Chondrocyte (in vitro differentiated cells): ENCODE results near the gene EPS8L3. TPM values are rescaled to one million over a fixed set of nuclear protein-coding genes. Genes with fewer than 3 reads are reported as not detected.

ENCODE experiments used
- DNase-seq: peaks from one replicate; pipeline ENCODE4 v3.0.0; 2021; ENCODE audit warnings: mixed read lengths, low spot score
- H3K27ac Mint-ChIP-seq: one replicate; pipeline ENCODE4 v1.8.0; 2021; ENCODE audit warnings: mild to moderate bottlenecking, moderate library complexity, mixed read lengths; ENCODE audit not compliant: unreplicated experiment
- H3K27me3 Mint-ChIP-seq: 2 replicates; pipeline ENCODE4 v1.8.0; 2021; ENCODE audit warnings: low read depth, mixed read lengths
- H3K36me3 Mint-ChIP-seq: 2 replicates; pipeline ENCODE4 v1.8.0; 2021; ENCODE audit warnings: low read depth, mixed read lengths
- H3K4me1 Mint-ChIP-seq: 2 replicates; pipeline ENCODE4 v1.8.0; 2021; ENCODE audit warnings: low read depth, mild to moderate bottlenecking, mixed read lengths
- H3K4me3 Mint-ChIP-seq: one replicate; pipeline ENCODE4 v1.8.0; 2021; ENCODE audit warnings: mild to moderate bottlenecking, moderate library complexity, mixed read lengths; ENCODE audit not compliant: unreplicated experiment
- H3K9me3 Mint-ChIP-seq: 2 replicates; pipeline ENCODE4 v1.8.0; 2021; ENCODE audit warnings: low read depth, mixed read lengths
- CTCF ChIP-seq: fragments of 200-600 bp; sonication (generic); IDR thresholded peaks from 2 replicates; pipeline ENCODE4 v1.5.0; 2021; ENCODE audit warnings: antibody characterized with exemption, mild to moderate bottlenecking, moderate library complexity
- total RNA-seq: library from RNA; stranded (reverse); gene quantifications from 3 replicates; pipeline ENCODE4 v1.2.1, GENCODE V29; 2021

The EPS8L3 gene
- total RNA-seq, 1 donor from 2014 or later: not detected

- Mint-ChIP-seq H3K36me3 (no peaks in the 10 kb centered on the region), H3K4me1 (peaks cover 7% of the 10 kb centered on the region), H3K27me3 (no peaks in the 10 kb centered on the region), H3K9me3 (no peaks in the 10 kb centered on the region), H3K4me3 (no peak overlapping the region), H3K27ac (no peak overlapping the region)
- no peak for TF ChIP-seq CTCF
- DNase-seq: no peak
These were observed 46.0 kb downstream of the EPS8L3 start for GRCh38 chr1:109717729-109718128.

- Mint-ChIP-seq H3K9me3 (no peaks in the 10 kb centered on the region), H3K36me3 (no peaks in the 10 kb centered on the region), H3K4me1 (peaks cover 7% of the 10 kb centered on the region), H3K27me3 (no peaks in the 10 kb centered on the region), H3K27ac (no peak overlapping the region), H3K4me3 (no peak overlapping the region)
- TF ChIP-seq CTCF: no peak
- no peak for DNase-seq
These were observed 47.1 kb downstream of the EPS8L3 start for GRCh38 chr1:109716570-109717090.

GRCh38 chr1:109716121-109716520 lies 47.6 kb downstream of the EPS8L3 start:
- no peak for DNase-seq
- no peak for TF ChIP-seq CTCF
- Mint-ChIP-seq H3K4me3 (no peak overlapping the region), H3K9me3 (no peaks in the 10 kb centered on the region), H3K27ac (no peak overlapping the region), H3K27me3 (no peaks in the 10 kb centered on the region), H3K4me1 (peaks cover 7% of the 10 kb centered on the region), H3K36me3 (no peaks in the 10 kb centered on the region)

- H3K4me1 Mint-ChIP-seq: peaks cover 7% of the 10 kb centered on the region
- DNase-seq: no peak
- no peak overlapping the region for H3K4me3 Mint-ChIP-seq
- no peak overlapping the region for H3K27ac Mint-ChIP-seq
- no peaks in the 10 kb centered on the region for H3K36me3 Mint-ChIP-seq
- no peaks in the 10 kb centered on the region for H3K27me3 Mint-ChIP-seq
- TF ChIP-seq CTCF: no peak
- no peaks in the 10 kb centered on the region for H3K9me3 Mint-ChIP-seq
These were observed 48.9 kb downstream of the EPS8L3 start for GRCh38 chr1:109714661-109715372.

- no peak for TF ChIP-seq CTCF
- Mint-ChIP-seq H3K4me3 (no peak overlapping the region), H3K4me1 (no peaks in the 10 kb centered on the region), H3K27me3 (no peaks in the 10 kb centered on the region), H3K9me3 (peaks cover 8% of the 10 kb centered on the region), H3K36me3 (peaks cover 4% of the 10 kb centered on the region), H3K27ac (no peak overlapping the region)
- no peak for DNase-seq
These were observed 50.1 kb downstream of the EPS8L3 start for GRCh38 chr1:109713636-109714035.
